Left lobe of liver (tissue), 2 donors: ENCODE measurements around the gene ANXA6. TPM values are rescaled to one million over a fixed set of nuclear protein-coding genes. Genes with fewer than 3 reads are reported as not detected.
A peak's percentile ranks its signal among the peaks of the same experiment; 100 is the strongest.

Source experiments
- ATAC-seq: fragments of 200-7000 bp; cut with Tn5 transposase; one replicate; pipeline ENCODE4 v1.9.1; 2020; ENCODE audit warnings: mild to moderate bottlenecking, moderate library complexity
- DNase-seq: peaks from one replicate; pipeline ENCODE4 v3.0.0-alpha.2; 2020; ENCODE audit warnings: low spot score
- total RNA-seq: library from RNA; stranded (reverse); gene quantifications from one replicate; pipeline ENCODE4 v1.2.1, GENCODE V29; 2021
- donor health status: DM: no; HTN: no; CAD: no; lungs with moderate emphysema.
- donor health status: DM: no; HTN: yes; CAD: no.

ANXA6 gene
- total RNA-seq, 1 donor from 2014 or later: 232 TPM

GRCh38 chr5:151068433-151069197 lies 89.0 kb downstream of the ANXA6 start:
- no peak for DNase-seq
- ATAC-seq: no peak

- DNase-seq (no peak), ATAC-seq (no peak)
Observed at GRCh38 chr5:151067632-151068432, 89.7 kb downstream of the ANXA6 start.

GRCh38 chr5:151066920-151067319 lies 90.7 kb downstream of the ANXA6 start:
- no peak for ATAC-seq
- no peak for DNase-seq

GRCh38 chr5:151065609-151066008 lies 92.0 kb downstream of the ANXA6 start:
- DNase-seq: no peak
- no peak for ATAC-seq

- no peak for ATAC-seq
- no peak for DNase-seq
Observed at GRCh38 chr5:151064916-151065499, 92.6 kb downstream of the ANXA6 start.

- DNase-seq (no peak), ATAC-seq (no peak)
Observed at GRCh38 chr5:151063142-151063989, 94.2 kb downstream of the ANXA6 start.

- DNase-seq: no peak
Observed at GRCh38 chr5:151062405-151063141, 95.0 kb downstream of the ANXA6 start.

GRCh38 chr5:151060742-151061141 lies 96.8 kb downstream of the ANXA6 start:
- DNase-seq: no peak
- no peak for ATAC-seq

More at GRCh38 chr5:151062405-151063141, 95.0 kb downstream of the ANXA6 start:
- no peak for ATAC-seq

- peak; percentile 48 for ATAC-seq
- no peak for DNase-seq
Observed at GRCh38 chr5:151058891-151059489, 98.6 kb downstream of the ANXA6 start.

GRCh38 chr5:151058301-151058700 lies 99.3 kb downstream of the ANXA6 start:
- ATAC-seq (no peak), DNase-seq (no peak)

- DNase-seq (no peak), ATAC-seq (no peak)
Observed at GRCh38 chr5:151056379-151057325, 100.9 kb downstream of the ANXA6 start.

- no peak for DNase-seq
Observed at GRCh38 chr5:151055336-151055735, 102.2 kb downstream of the ANXA6 start.

GRCh38 chr5:151054709-151055108 lies 102.9 kb downstream of the ANXA6 start:
- no peak for DNase-seq
- ATAC-seq: no peak

More at GRCh38 chr5:151055336-151055735, 102.2 kb downstream of the ANXA6 start:
- ATAC-seq: no peak

GRCh38 chr5:151053796-151054462 lies 103.7 kb downstream of the ANXA6 start:
- DNase-seq: no peak
- ATAC-seq: no peak

GRCh38 chr5:151052836-151053235 lies 104.7 kb downstream of the ANXA6 start:
- DNase-seq (no peak), ATAC-seq (no peak)

- DNase-seq (no peak), ATAC-seq (peak; percentile 8)
Observed at GRCh38 chr5:151051931-151052608, 105.5 kb downstream of the ANXA6 start.
